ENCODE measurements around the gene KMT5B.

The KMT5B gene

DNA sequence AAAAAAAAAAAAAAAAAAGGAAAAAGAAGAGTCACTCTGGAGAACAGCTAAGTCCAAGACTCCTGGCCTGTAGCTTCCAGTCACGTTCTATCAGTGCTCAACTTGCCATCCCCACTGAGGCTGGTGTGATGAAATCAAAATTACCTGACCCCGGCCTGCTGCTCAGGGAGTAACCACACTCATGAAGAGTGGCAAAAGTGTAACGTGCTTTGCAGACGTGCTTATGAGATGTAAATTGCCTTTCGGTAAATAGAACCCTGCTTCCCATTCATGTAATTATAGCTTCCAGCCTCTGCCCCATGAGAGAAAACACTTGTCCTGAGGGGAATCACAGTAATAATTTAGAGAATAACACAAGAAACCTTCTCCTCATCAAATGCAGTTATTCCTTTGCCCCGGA lies 63.7 kb downstream of the KMT5B start:
- Histone ChIP-seq H4K8ac (ENCODE audit: low read depth, low read length) (no peak overlapping the region), H3K36me3 (replicated peaks in 1 of 2; ENCODE audit: control insufficient read depth in 2 of 2, insufficient read depth in 2 of 2, low read length in 2 of 2) (no peaks in the 10 kb centered on the region), H3K27ac (replicated peaks; ENCODE audit: low read length) (no peak overlapping the region), H4K91ac (ENCODE audit: low read depth, low read length, poor library complexity) (no peak overlapping the region), H3K79me1 (ENCODE audit: low read depth, low read length) (peaks cover 1% of the 10 kb centered on the region), H3K18ac (ENCODE audit: low read length) (no peak overlapping the region), H3K9ac (ENCODE audit: low read depth, low read length, poor library complexity) (no peak overlapping the region), H3K4me3 (ENCODE audit: low read length in 2 of 2) (no peak overlapping the region), H2AK5ac (ENCODE audit: low read depth, low read length) (no peak overlapping the region), H2BK120ac (ENCODE audit: low read depth, low read length) (no peak overlapping the region), H3K4me1 (ENCODE audit: control insufficient read depth in 2 of 2, insufficient read depth in 1 of 2, low read depth in 1 of 2, low read length in 2 of 2) (peaks cover 0 to 7% of the 10 kb centered on the region in 2 donors), H3K9me3 (replicated peaks in 1 of 2; ENCODE audit: control insufficient read depth in 2 of 2, insufficient read depth in 1 of 2, low read depth in 1 of 2, low read length in 2 of 2) (no peaks in the 10 kb centered on the region), H3K4me2 (ENCODE audit: insufficient read depth, low read length, poor library complexity, severe bottlenecking) (no peak overlapping the region), H3K4ac (ENCODE audit: low read length) (no peak overlapping the region), H3K14ac (ENCODE audit: low read length) (no peak overlapping the region), H2AFZ (ENCODE audit: low read length) (no peak overlapping the region), H2BK15ac (ENCODE audit: low read length) (no peak overlapping the region), H2BK12ac (ENCODE audit: low read length) (no peak overlapping the region), H3K23ac (ENCODE audit: low read depth, low read length, poor library complexity) (no peak overlapping the region), H2BK5ac (ENCODE audit: low read length) (no peak overlapping the region), H3K27me3 (ENCODE audit: control insufficient read depth in 3 of 3, insufficient read depth in 3 of 3, low read depth in 1 of 3, low read length in 3 of 3) (peaks cover 0 to 5% (median 0%) of the 10 kb centered on the region in 3 experiments)
- DNase-seq (ENCODE audit: low spot score) = no peak
- no CpG with 5 or more reads among the region's 6 CpGs for WGBS, 2 donors (ENCODE audit: extremely low coverage in 2 of 2, insufficient read length in 2 of 2, insufficient replicate concordance in 1 of 2)

DNA sequence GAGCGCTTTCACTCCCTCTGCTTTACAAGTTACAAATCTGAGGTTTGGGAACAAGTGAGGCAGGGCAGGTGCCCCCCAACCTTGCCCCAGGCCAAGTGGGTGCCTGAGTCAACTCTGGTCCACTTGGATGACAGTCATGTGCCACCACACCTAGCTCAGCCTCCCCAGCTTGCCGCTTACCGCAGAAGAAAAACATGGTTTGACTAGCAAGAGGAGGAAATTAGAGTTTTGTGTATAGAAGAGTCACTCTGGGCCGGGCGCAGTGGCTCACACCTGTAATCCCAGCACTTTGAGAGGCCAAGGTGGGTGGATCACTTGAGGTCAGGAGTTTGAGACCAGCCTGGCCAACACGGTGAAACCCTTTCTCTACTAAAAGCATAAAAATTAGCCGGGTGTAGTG lies 64.2 kb downstream of the KMT5B start:
- no peak overlapping the region for H2BK120ac ChIP-seq (ENCODE audit: low read depth, low read length)
- DNase-seq (ENCODE audit: low spot score) = no peak
- H4K8ac ChIP-seq (ENCODE audit: low read depth, low read length) = no peak overlapping the region
- H3K4ac ChIP-seq (ENCODE audit: low read length) = no peak overlapping the region
- H3K9me3 ChIP-seq (replicated peaks in 1 of 2; ENCODE audit: control insufficient read depth in 2 of 2, insufficient read depth in 1 of 2, low read depth in 1 of 2, low read length in 2 of 2) = no peaks in the 10 kb centered on the region
- no peak overlapping the region for H3K14ac ChIP-seq (ENCODE audit: low read length)
- no peak overlapping the region for H2AFZ ChIP-seq (ENCODE audit: low read length)
- no peak overlapping the region for H3K27ac ChIP-seq (replicated peaks; ENCODE audit: low read length)
- no peak overlapping the region for H2AK5ac ChIP-seq (ENCODE audit: low read depth, low read length)
- H3K4me1 ChIP-seq (ENCODE audit: control insufficient read depth in 2 of 2, insufficient read depth in 1 of 2, low read depth in 1 of 2, low read length in 2 of 2) = peaks cover 0 to 7% of the 10 kb centered on the region in 2 donors
- peak overlapping the region; percentile 62 for H2BK5ac ChIP-seq (ENCODE audit: low read length)
- WGBS, 2 donors (ENCODE audit: extremely low coverage in 2 of 2, insufficient read length in 2 of 2, insufficient replicate concordance in 1 of 2) = no CpG with 5 or more reads among the region's 7 CpGs
- H3K36me3 ChIP-seq (replicated peaks in 1 of 2; ENCODE audit: control insufficient read depth in 2 of 2, insufficient read depth in 2 of 2, low read length in 2 of 2) = no peaks in the 10 kb centered on the region
- no peak overlapping the region for H3K4me2 ChIP-seq (ENCODE audit: insufficient read depth, low read length, poor library complexity, severe bottlenecking)
- no peak overlapping the region for H2BK15ac ChIP-seq (ENCODE audit: low read length)
- no peak overlapping the region for H3K23ac ChIP-seq (ENCODE audit: low read depth, low read length, poor library complexity)
- H3K79me1 ChIP-seq (ENCODE audit: low read depth, low read length) = peaks cover 1% of the 10 kb centered on the region
- H2BK12ac ChIP-seq (ENCODE audit: low read length) = no peak overlapping the region
- peaks cover 0 to 5% (median 0%) of the 10 kb centered on the region in 3 experiments for H3K27me3 ChIP-seq (ENCODE audit: control insufficient read depth in 3 of 3, insufficient read depth in 3 of 3, low read depth in 1 of 3, low read length in 3 of 3)
- H3K4me3 ChIP-seq (ENCODE audit: low read length in 2 of 2) = no peak overlapping the region
- no peak overlapping the region for H3K9ac ChIP-seq (ENCODE audit: low read depth, low read length, poor library complexity)
- no peak overlapping the region for H4K91ac ChIP-seq (ENCODE audit: low read depth, low read length, poor library complexity)
- no peak overlapping the region for H3K18ac ChIP-seq (ENCODE audit: low read length)

DNA sequence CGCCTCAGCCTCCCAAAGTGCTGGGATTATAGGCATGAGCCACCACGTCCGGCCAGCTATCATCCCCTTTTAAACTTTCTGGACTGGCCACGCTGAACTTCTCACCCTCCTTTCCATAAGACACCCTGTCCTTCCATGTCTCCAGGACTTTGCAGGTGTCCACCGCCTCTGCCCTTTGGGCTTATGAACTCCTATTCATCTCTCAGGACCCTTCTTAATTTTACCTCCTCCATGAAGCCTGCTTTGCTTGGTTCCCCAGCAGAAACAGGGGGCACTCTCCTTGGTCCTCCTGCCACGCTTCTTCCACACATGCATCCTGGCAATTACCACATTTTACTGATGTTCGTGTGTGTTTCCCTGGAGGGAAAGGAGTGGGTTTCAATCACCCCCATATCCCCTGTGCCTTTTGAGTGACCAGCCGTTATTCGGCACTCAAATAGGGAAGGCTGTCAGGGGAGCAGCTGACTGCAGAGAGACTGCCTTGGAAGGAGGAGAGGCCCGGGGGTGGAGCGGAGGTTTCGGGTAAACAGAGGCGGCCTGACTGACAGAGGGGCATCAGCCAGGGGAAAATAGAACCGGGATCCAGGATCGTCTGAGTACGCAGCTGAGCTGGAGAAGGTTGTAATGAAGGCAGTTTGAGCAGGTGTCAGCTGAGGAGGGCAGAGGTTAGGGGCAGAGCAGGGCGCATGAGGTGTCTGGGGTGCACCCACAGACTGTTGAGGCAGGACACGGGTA lies 64.9 kb downstream of the KMT5B start:
- Histone ChIP-seq H2BK15ac (ENCODE audit: low read length) (no peak overlapping the region), H3K4me3 (ENCODE audit: low read length in 2 of 2) (no peak overlapping the region), H3K23ac (ENCODE audit: low read depth, low read length, poor library complexity) (no peak overlapping the region), H2AK5ac (ENCODE audit: low read depth, low read length) (peak overlapping the region; percentile 32), H2BK5ac (ENCODE audit: low read length) (peak overlapping the region; percentile 62), H3K14ac (ENCODE audit: low read length) (no peak overlapping the region), H2AFZ (ENCODE audit: low read length) (no peak overlapping the region), H4K8ac (ENCODE audit: low read depth, low read length) (peak overlapping the region; percentile 4), H3K4me1 (ENCODE audit: control insufficient read depth in 2 of 2, insufficient read depth in 1 of 2, low read depth in 1 of 2, low read length in 2 of 2) (peaks cover 0 to 7% of the 10 kb centered on the region in 2 donors), H3K9me3 (replicated peaks in 1 of 2; ENCODE audit: control insufficient read depth in 2 of 2, insufficient read depth in 1 of 2, low read depth in 1 of 2, low read length in 2 of 2) (no peaks in the 10 kb centered on the region), H3K79me1 (ENCODE audit: low read depth, low read length) (peaks cover 1% of the 10 kb centered on the region), H3K36me3 (replicated peaks in 1 of 2; ENCODE audit: control insufficient read depth in 2 of 2, insufficient read depth in 2 of 2, low read length in 2 of 2) (no peaks in the 10 kb centered on the region), H3K4ac (ENCODE audit: low read length) (peak overlapping the region; percentile 19), H3K27ac (replicated peaks; ENCODE audit: low read length) (no peak overlapping the region), H2BK12ac (ENCODE audit: low read length) (no peak overlapping the region), H3K27me3 (ENCODE audit: control insufficient read depth in 3 of 3, insufficient read depth in 3 of 3, low read depth in 1 of 3, low read length in 3 of 3) (peaks cover 0 to 5% (median 0%) of the 10 kb centered on the region in 3 experiments), H3K18ac (ENCODE audit: low read length) (peak overlapping the region; percentile 15), H4K91ac (ENCODE audit: low read depth, low read length, poor library complexity) (no peak overlapping the region), H2BK120ac (ENCODE audit: low read depth, low read length) (no peak overlapping the region), H3K9ac (ENCODE audit: low read depth, low read length, poor library complexity) (peak overlapping the region; percentile 18), H3K4me2 (ENCODE audit: insufficient read depth, low read length, poor library complexity, severe bottlenecking) (no peak overlapping the region)
- WGBS, 2 donors (ENCODE audit: extremely low coverage in 2 of 2, insufficient read length in 2 of 2, insufficient replicate concordance in 1 of 2) = no CpG with 5 or more reads among the region's 18 CpGs
- no peak for DNase-seq (ENCODE audit: low spot score)

DNA sequence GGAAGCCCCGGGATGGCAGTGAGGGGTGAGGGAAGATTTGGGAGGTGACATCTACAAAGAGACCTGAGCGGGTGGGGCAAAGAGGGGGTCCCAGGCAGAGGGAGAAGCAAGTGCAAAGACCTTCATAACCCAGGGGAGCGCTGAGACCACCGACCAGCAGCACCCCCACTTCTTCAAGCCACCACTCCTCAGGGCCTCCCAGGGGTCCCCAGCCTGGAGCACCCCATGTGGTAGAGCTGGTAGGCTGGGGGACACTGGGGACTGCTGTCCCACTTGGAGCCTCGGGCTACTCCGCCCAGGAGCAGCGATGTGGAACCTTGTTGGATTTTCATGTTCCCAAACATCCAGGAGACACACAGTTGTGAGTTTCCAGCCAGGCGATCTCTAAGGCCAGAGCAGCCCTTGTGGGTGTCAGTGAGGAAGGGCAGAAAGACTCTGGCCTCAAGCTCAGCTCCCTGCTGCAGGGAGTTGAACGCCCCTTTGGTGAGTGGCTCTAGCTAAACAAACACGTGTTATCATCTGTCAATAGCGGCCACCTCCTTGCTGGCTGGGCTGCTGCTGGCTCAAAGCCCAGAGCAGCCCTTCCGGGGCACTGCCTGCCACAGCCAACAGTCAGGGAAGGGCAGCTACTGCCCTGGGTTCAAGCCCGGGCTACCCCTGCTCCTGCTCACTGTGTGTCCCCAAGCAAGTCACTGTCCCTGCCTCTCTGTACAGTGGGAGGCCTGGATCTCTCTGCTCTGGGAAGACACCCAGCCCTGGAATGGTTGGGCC lies 66.2 kb downstream of the KMT5B start:
- Histone ChIP-seq H2BK15ac (ENCODE audit: low read length) (no peak overlapping the region), H4K8ac (ENCODE audit: low read depth, low read length) (no peak overlapping the region), H3K27me3 (ENCODE audit: control insufficient read depth in 3 of 3, insufficient read depth in 3 of 3, low read depth in 1 of 3, low read length in 3 of 3) (peaks cover 0 to 11% (median 0%) of the 10 kb centered on the region in 3 experiments), H4K91ac (ENCODE audit: low read depth, low read length, poor library complexity) (no peak overlapping the region), H3K18ac (ENCODE audit: low read length) (peak overlapping the region; percentile 80), H3K23ac (ENCODE audit: low read depth, low read length, poor library complexity) (peak overlapping the region; percentile 47), H3K4me2 (ENCODE audit: insufficient read depth, low read length, poor library complexity, severe bottlenecking) (no peak overlapping the region), H2BK120ac (ENCODE audit: low read depth, low read length) (no peak overlapping the region), H3K36me3 (replicated peaks in 1 of 2; ENCODE audit: control insufficient read depth in 2 of 2, insufficient read depth in 2 of 2, low read length in 2 of 2) (no peaks in the 10 kb centered on the region), H2BK5ac (ENCODE audit: low read length) (peak overlapping the region; percentile 57), H3K9me3 (replicated peaks in 1 of 2; ENCODE audit: control insufficient read depth in 2 of 2, insufficient read depth in 1 of 2, low read depth in 1 of 2, low read length in 2 of 2) (no peaks in the 10 kb centered on the region), H3K4me3 (ENCODE audit: low read length in 2 of 2) (no peak overlapping the region), H3K27ac (replicated peaks; ENCODE audit: low read length) (no peak overlapping the region), H3K14ac (ENCODE audit: low read length) (no peak overlapping the region), H3K4me1 (ENCODE audit: control insufficient read depth in 2 of 2, insufficient read depth in 1 of 2, low read depth in 1 of 2, low read length in 2 of 2) (peaks cover 0 to 7% of the 10 kb centered on the region in 2 donors), H3K9ac (ENCODE audit: low read depth, low read length, poor library complexity) (peak overlapping the region; percentile 30), H2AFZ (ENCODE audit: low read length) (peak overlapping the region; percentile 70), H2AK5ac (ENCODE audit: low read depth, low read length) (peak overlapping the region; percentile 86), H3K79me1 (ENCODE audit: low read depth, low read length) (peaks cover 1% of the 10 kb centered on the region), H2BK12ac (ENCODE audit: low read length) (no peak overlapping the region), H3K4ac (ENCODE audit: low read length) (no peak overlapping the region)
- DNase-seq (ENCODE audit: low spot score) = no peak
- no CpG with 5 or more reads among the region's 13 CpGs for WGBS, 2 donors (ENCODE audit: extremely low coverage in 2 of 2, insufficient read length in 2 of 2, insufficient replicate concordance in 1 of 2)

Measured in neuronal stem cell (in vitro differentiated cells).